T-helper 2 cell treated with Interferon-gamma antibody and Interleukin-4, amounts not matched to agents 5 μg/mL and 100 μg/mL, for 36 hours (primary cell): ENCODE measurements around the gene LUC7L2.
"Not testable (repeated sequence)": the region's sequence is repeated elsewhere in the genome, so short reads cannot be mapped to it uniquely, and the experiment has no call there.

Experiments used
- DNase-seq: peaks from one replicate; pipeline ENCODE4 v3.0.0; 2021; ENCODE audit warnings: low spot score
- H3K27ac Mint-ChIP-seq: one replicate; pipeline ENCODE4 v1.8.0; 2021; ENCODE audit warnings: mild to moderate bottlenecking, mixed read lengths
- H3K27me3 Mint-ChIP-seq: one replicate; pipeline ENCODE4 v1.8.0; 2021; ENCODE audit warnings: low read depth, mixed read lengths
- H3K36me3 Mint-ChIP-seq: one replicate; pipeline ENCODE4 v1.8.0; 2021; ENCODE audit warnings: low read depth, mixed read lengths
- H3K4me1 Mint-ChIP-seq: one replicate; pipeline ENCODE4 v1.8.0; 2021; ENCODE audit warnings: low read depth, mixed read lengths
- H3K4me3 Mint-ChIP-seq: one replicate; pipeline ENCODE4 v1.8.0; 2022; ENCODE audit warnings: mild to moderate bottlenecking, moderate library complexity, mixed read lengths
- H3K9me3 Mint-ChIP-seq: one replicate; pipeline ENCODE4 v1.8.0; 2021; ENCODE audit warnings: mixed read lengths

LUC7L2 gene

DNA sequence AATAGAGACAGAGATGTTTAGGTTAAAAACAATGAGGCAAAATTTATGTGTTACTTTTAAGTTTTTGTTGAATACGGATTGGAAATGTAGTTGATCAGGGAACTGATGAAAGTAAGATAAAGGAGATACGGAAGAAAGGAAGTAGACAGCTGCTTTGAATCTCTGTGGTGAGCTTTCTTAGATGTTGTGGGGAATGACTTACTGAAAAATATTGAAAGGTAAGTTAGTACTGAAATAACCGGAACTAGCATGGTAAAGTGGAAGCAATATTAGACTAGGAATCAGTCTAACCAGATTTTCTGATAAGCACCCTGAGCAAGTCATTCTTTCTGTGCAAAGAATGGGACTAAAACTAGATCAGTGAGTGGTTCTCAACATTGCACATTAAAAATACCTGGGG is 34.8 kb downstream of the LUC7L2 start:
- H3K36me3 Mint-ChIP-seq, result peaks cover 50% of the 10 kb centered on the region
- peak overlapping the region; percentile 47 for H3K4me3 Mint-ChIP-seq
- H3K9me3 Mint-ChIP-seq, result no peaks in the 10 kb centered on the region
- no peaks in the 10 kb centered on the region for H3K27me3 Mint-ChIP-seq
- H3K27ac Mint-ChIP-seq, result peak overlapping the region; percentile 76
- peaks cover 22% of the 10 kb centered on the region for H3K4me1 Mint-ChIP-seq
- DNase-seq, result no peak

DNA sequence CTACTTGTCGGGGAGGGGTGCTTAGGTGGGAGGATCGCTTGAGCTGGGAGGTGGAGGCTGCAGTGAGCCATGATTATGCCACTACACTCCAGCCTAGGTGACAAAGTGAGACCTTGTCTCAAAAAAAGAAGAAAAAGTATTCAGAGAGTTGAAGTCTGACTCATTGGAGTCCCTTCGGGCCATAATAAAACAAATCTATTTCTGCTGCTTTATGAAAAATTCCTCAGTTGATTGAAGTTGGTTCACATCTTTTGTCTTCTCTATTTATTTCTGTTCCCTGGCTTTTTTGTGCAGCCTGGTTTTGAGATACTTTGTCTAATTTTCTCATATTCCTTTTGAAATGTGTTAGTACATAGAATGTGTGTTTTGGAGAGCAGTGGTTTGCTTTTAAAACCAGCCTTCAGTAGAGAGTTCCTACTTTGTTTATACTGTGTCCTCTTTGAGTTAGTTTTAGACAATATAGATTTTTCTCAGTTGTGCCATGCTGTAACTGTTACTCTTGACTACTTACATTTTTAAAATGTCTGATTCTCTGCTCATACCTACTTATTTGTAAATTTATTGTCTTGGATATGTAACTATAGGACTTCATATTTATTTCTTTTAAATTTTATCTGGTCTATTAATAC is 36.7 kb downstream of the LUC7L2 start:
- Mint-ChIP-seq H3K4me3 (no peak overlapping the region), H3K36me3 (peaks cover 50% of the 10 kb centered on the region), H3K4me1 (peaks cover 22% of the 10 kb centered on the region), H3K27ac (no peak overlapping the region), H3K27me3 (no peaks in the 10 kb centered on the region), H3K9me3 (no peaks in the 10 kb centered on the region)
- no peak for DNase-seq

DNA sequence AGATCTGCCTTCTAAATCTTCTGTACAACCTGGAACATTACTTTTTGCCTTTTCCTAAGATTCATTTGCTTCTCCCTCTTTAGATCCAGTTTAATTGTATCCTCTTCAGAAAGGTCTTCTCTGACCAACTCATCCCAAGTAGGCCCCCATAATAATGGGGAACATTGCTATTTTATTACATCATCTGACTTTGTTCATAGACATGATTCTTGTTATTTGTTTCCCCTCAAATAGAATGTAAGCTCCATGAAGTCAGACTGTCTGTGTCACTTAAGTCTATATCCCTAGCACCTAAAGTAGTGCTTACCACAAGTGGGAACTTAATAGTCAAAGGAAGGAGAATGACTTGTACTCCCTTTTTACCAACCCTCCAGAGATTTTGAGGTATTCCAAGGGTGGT is 37.5 kb downstream of the LUC7L2 start:
- Mint-ChIP-seq H3K36me3 (peaks cover 55% of the 10 kb centered on the region), H3K4me3 (no peak overlapping the region), H3K4me1 (peaks cover 22% of the 10 kb centered on the region), H3K27ac (no peak overlapping the region), H3K9me3 (no peaks in the 10 kb centered on the region), H3K27me3 (no peaks in the 10 kb centered on the region)
- no peak for DNase-seq

DNA sequence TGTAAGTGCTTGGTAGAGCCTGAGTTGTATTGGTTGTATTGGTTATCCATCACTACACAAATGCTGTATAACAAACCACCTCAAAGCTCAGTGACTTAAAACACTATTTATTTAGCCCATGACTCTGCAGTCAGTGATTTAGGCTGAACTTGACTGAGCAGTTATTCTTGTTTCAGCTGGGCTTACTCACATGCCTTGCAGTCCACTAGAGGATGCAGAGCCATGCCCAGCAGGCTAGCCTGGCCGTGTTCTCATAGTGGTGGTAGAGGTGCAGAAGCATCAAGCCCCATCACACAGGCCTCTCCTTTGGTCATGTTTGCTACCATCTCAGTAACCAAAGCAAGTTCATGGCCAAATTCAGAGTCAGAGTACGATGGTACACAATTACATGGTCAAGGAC is 43.9 kb downstream of the LUC7L2 start:
- Mint-ChIP-seq H3K27ac (no peak overlapping the region), H3K4me1 (peaks cover 3% of the 10 kb centered on the region), H3K27me3 (no peaks in the 10 kb centered on the region), H3K4me3 (no peak overlapping the region), H3K36me3 (peaks cover 64% of the 10 kb centered on the region), H3K9me3 (no peaks in the 10 kb centered on the region)
- DNase-seq, result no peak

DNA sequence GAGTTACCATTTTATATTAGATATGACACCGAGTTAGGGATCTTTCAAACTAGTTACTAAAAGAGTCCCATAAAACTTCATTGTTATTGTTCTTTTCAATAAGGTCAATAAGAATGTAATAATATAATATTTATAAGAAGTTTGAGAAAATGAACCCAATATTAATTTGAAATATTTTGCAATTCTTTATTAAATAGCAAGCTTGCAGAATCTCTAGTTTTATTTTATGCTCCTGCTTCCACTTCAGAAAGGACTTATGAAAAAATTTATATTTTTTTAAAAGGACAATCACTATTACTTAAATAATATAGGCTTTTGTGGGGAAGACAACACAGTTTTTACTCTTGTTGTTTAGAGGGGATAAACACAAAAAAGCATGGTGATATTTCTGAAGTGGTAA is 47.9 kb downstream of the LUC7L2 start:
- Mint-ChIP-seq H3K4me1 (peaks cover 2% of the 10 kb centered on the region), H3K27me3 (no peaks in the 10 kb centered on the region), H3K36me3 (peaks cover 56% of the 10 kb centered on the region), H3K4me3 (no peak overlapping the region), H3K27ac (no peak overlapping the region), H3K9me3 (no peaks in the 10 kb centered on the region)
- DNase-seq, result no peak

DNA sequence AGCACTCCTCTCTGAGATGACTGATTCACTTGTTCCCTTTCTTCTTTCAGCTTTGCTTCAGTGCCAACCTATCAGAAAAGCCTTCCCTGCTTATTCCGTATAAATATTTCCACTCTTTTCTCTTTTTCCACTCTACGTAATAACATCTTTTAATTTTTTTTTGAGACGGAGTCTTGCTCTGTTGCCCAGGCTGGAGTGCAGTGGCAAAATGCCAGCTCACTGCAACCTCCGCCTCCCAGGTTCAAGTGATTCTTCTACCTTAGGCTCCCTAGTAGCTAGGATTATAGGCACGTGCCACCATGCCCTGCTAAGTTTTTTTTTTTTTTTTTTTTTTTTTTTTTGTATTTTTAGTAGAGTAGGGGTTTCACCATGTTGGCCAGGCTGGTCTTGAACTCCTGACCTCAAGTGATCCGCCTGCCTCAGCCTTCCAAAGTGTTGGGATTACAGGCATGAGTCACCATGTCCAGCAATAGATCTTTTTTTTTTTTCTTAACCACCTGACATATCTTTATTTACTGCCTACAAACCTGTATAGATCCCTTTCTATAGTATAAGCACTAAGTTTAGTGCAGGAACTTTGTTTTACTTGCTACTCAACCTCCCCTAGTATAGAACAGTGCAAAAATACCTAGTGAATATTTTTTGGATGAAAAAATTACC is 55.2 kb downstream of the LUC7L2 start:
- H3K4me1 Mint-ChIP-seq, H3K9me3 Mint-ChIP-seq, DNase-seq, H3K27ac Mint-ChIP-seq, H3K4me3 Mint-ChIP-seq, H3K27me3 Mint-ChIP-seq: not testable (repeated sequence)
- H3K36me3 Mint-ChIP-seq, result peaks cover 66% of the 10 kb centered on the region

DNA sequence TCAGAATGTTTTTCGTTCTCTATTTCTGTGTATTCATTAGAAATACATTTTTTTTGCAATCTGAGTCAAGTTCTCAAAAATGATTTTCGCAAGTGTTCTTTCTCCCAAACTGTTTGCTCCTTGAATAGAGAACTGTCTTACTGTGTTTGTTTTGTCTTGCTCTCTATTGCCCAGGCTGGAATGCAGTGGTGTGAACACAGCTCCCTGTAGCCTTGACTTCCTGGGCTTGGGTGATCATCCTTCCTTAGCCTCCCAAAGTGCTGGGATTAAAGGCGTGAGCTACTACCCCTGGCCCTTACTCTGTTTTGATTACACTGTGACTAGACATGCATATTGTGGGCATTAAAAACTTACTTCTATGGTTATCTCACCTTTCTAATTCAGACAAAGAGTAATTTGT is 56.7 kb downstream of the LUC7L2 start:
- Mint-ChIP-seq H3K27ac (no peak overlapping the region), H3K9me3 (no peaks in the 10 kb centered on the region), H3K36me3 (peaks cover 71% of the 10 kb centered on the region), H3K4me3 (no peak overlapping the region), H3K27me3 (no peaks in the 10 kb centered on the region), H3K4me1 (no peaks in the 10 kb centered on the region)
- DNase-seq, result no peak

DNA sequence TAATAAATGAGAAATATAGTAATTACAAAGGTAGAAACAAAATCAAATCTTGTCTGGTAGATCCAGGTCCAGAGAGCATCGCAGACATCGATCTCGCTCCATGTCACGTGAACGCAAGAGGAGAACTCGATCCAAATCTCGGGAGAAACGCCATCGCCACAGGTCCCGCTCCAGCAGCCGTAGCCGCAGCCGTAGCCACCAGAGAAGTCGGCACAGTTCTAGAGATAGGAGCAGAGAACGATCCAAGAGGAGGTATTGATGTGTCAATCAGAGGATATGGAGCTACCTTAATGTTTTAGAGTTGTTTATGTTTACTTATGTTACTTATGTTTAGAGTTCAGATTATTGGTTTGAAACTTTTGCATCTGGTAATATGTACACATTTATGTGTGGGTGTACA is 57.8 kb downstream of the LUC7L2 start:
- Mint-ChIP-seq H3K4me3 (no peak overlapping the region), H3K9me3 (no peaks in the 10 kb centered on the region), H3K27me3 (no peaks in the 10 kb centered on the region), H3K27ac (no peak overlapping the region), H3K4me1 (no peaks in the 10 kb centered on the region), H3K36me3 (peaks cover 66% of the 10 kb centered on the region)
- DNase-seq, result no peak

DNA sequence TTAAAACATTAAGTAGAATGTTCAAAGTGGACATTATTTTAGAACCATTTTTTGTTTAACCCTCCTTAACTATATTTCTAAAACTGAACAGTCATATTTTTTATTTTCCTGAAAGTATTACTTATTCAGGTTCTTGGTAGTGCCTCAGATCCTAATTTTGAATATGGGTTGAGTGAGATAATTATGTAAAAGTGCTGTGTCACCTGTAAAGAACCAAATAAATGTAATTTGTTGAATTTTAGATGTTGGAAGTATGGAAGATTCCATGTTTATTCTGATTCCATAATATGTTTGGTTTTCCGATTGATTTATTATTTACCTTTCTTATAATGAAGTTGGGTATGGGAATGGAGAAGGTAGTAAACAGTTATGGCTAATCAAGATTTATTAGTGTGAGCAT is 61.4 kb downstream of the LUC7L2 start:
- Mint-ChIP-seq H3K4me3 (no peak overlapping the region), H3K36me3 (peaks cover 46% of the 10 kb centered on the region), H3K9me3 (no peaks in the 10 kb centered on the region), H3K27me3 (no peaks in the 10 kb centered on the region), H3K27ac (no peak overlapping the region), H3K4me1 (no peaks in the 10 kb centered on the region)
- DNase-seq, result no peak

DNA sequence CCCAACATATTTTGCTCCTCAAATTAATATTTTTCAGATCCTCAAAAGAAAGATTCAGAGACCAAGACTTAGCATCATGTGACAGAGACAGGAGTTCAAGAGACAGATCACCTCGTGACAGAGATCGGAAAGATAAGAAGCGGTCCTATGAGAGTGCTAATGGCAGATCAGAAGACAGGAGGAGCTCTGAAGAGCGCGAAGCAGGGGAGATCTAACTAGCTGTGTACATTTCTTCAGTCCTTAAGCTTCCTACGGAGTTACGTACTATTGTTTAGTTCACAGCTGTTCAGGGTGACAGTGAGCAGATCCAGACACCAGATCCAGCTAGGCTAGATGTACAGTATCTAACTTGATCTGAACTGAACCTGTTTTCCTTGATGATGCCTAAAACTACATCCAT is 62.4 kb downstream of the LUC7L2 start:
- Mint-ChIP-seq H3K27ac (no peak overlapping the region), H3K9me3 (no peaks in the 10 kb centered on the region)

DNA sequence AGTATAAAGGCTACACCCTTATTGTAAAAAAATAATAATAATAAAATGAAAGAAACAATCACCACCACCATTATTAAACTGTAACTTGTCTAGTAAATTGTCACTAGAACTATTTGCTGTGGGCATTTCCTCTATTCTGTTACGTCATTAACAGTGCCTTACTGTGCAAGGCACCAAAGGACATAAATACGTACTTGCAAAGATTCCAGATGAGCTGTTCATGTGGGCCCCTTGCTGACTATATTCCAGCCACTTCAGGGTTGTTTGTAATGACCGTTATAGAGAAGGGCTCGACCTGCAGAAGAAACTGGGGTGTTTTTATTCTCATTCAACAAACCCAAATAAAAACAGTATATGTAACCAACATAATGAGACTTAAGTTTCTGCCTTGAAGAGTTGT is 63.4 kb downstream of the LUC7L2 start:
- no peaks in the 10 kb centered on the region for H3K27me3 Mint-ChIP-seq
- H3K36me3 Mint-ChIP-seq, result peaks cover 31% of the 10 kb centered on the region
- H3K9me3 Mint-ChIP-seq, result no peaks in the 10 kb centered on the region
- H3K4me1 Mint-ChIP-seq, result no peaks in the 10 kb centered on the region
- H3K27ac Mint-ChIP-seq, result no peak overlapping the region
- H3K4me3 Mint-ChIP-seq, result no peak overlapping the region
- no peak for DNase-seq

More for the DNA sequence above, 62.4 kb downstream of the LUC7L2 start:
- Mint-ChIP-seq H3K4me1 (no peaks in the 10 kb centered on the region), H3K4me3 (no peak overlapping the region), H3K27me3 (no peaks in the 10 kb centered on the region), H3K36me3 (peaks cover 39% of the 10 kb centered on the region)
- no peak for DNase-seq

DNA sequence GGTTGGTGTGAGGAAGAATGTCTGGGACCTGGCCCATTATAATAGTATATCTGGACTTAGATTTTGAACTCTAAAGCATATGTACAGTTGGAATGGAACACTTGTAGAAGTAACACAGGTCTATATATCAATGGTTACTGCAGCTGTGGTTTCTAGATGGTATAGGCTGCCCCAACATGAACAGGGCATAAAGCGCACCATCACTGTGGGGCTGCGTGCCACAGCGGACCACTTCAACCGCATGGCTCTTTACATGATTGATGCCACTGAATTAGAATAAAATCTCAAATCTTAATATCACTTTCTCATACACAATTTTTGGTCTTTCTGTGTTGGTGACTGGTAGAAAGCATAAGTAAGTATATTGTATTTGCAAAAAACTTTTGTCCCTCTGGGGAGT is 64.3 kb downstream of the LUC7L2 start:
- H3K4me1 Mint-ChIP-seq, result no peaks in the 10 kb centered on the region
- no peak overlapping the region for H3K4me3 Mint-ChIP-seq
- H3K36me3 Mint-ChIP-seq, result peaks cover 34% of the 10 kb centered on the region
- no peak for DNase-seq
- no peak overlapping the region for H3K27ac Mint-ChIP-seq
- no peaks in the 10 kb centered on the region for H3K27me3 Mint-ChIP-seq
- H3K9me3 Mint-ChIP-seq, result no peaks in the 10 kb centered on the region

DNA sequence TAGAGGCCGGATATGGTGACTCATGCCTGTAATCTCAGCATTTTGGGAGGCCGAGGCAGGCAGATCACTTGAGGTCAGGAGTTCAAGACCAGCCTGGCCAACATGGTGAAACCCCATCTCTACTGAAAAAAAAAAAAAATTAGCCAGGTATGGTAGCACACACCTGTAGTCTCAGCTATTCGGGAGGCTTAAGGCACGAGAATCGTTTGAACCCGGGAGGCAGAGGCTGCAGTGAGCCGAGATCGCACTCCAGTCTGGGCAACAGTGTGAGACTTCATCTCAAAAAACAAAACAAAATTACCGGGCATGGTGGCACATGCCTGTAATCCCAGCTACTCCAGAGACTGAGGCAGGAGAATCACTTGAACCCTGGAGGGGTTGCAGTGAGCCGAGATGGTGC is 66.0 kb downstream of the LUC7L2 start:
- H3K9me3 Mint-ChIP-seq, H3K4me3 Mint-ChIP-seq, H3K27ac Mint-ChIP-seq, DNase-seq, H3K4me1 Mint-ChIP-seq, H3K27me3 Mint-ChIP-seq: not testable (repeated sequence)
- peaks cover 21% of the 10 kb centered on the region for H3K36me3 Mint-ChIP-seq

DNA sequence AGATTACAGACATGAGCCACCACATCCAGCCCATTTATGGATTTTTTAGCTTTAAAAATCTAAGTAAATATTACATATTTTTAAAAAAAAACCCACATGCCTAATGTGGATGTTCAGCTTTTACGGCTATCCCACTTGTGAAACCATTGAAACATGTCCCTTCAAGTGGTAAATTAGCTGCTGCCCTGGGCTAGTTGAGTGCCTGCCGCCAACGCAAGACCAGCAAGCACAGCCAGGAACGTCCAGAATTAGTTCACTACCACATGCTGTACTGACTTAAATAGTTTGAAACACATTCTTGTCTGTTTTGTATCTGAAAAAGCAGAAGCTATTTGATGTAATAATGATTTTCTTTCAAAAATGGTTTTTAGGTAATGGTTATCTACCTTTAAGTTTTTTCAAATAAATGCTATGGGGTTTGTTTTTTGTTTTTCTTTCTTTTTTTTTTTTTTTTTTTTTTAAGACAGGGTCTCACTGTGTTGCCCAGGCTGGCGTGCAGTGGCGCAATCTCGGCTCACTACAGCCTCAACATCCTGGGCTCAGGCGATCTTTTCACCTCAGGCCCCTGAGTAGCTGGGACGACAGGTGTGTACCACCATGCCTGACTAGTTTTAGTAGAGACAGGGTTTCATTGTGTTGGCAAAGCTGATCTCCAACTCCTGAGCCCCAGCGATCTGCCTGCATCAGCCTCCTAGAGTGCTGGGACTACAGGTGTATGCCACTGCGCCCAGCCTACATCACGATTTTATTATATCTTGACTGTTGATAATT is 66.7 kb downstream of the LUC7L2 start:
- DNase-seq, result no peak
- Mint-ChIP-seq H3K36me3 (peaks cover 17% of the 10 kb centered on the region), H3K27me3 (no peaks in the 10 kb centered on the region), H3K9me3 (no peaks in the 10 kb centered on the region), H3K4me1 (peaks cover 2% of the 10 kb centered on the region), H3K4me3 (no peak overlapping the region), H3K27ac (no peak overlapping the region)
